HG03460 (cell line): ENCODE data around the gene TMEM135.
"Not testable (repeated sequence)": the region's sequence is repeated elsewhere in the genome, so short reads cannot be mapped to it uniquely, and the experiment has no call there.

ENCODE experiments used
- ATAC-seq: cut with Tn5 transposase; IDR thresholded peaks from one replicate; pipeline ENCODE4 v1.9.1; 2021; ENCODE audit not compliant: unreplicated experiment

TMEM135 gene

GRCh38 chr11:87254562-87254961 lies 216.8 kb downstream of the TMEM135 start:
- no peak for ATAC-seq

- no peak for ATAC-seq
Observed at GRCh38 chr11:87255589-87255988, 217.9 kb downstream of the TMEM135 start.

- ATAC-seq, result no peak
Observed at GRCh38 chr11:87256694-87257340, 219.1 kb downstream of the TMEM135 start.

GRCh38 chr11:87258171-87258833 lies 220.6 kb downstream of the TMEM135 start:
- ATAC-seq, result no peak

GRCh38 chr11:87259736-87260135 lies 222.0 kb downstream of the TMEM135 start:
- ATAC-seq, result no peak

- no peak for ATAC-seq
Observed at GRCh38 chr11:87260811-87261210, 223.1 kb downstream of the TMEM135 start.

GRCh38 chr11:87263264-87263838 lies 225.6 kb downstream of the TMEM135 start:
- ATAC-seq, result no peak

- no peak for ATAC-seq
Observed at GRCh38 chr11:87263979-87264378, 226.2 kb downstream of the TMEM135 start.

GRCh38 chr11:87265132-87265531 lies 227.4 kb downstream of the TMEM135 start:
- ATAC-seq, result no peak

- ATAC-seq, result no peak
Observed at GRCh38 chr11:87265979-87266378, 228.2 kb downstream of the TMEM135 start.

- ATAC-seq, result no peak
Observed at GRCh38 chr11:87266751-87267150, 229.0 kb downstream of the TMEM135 start.

- ATAC-seq, result not testable (repeated sequence)
Observed at GRCh38 chr11:87271951-87272350, 234.2 kb downstream of the TMEM135 start.

GRCh38 chr11:87275176-87275575 lies 237.4 kb downstream of the TMEM135 start:
- no peak for ATAC-seq

- ATAC-seq, result no peak
Observed at GRCh38 chr11:87280143-87280542, 242.4 kb downstream of the TMEM135 start.

- no peak for ATAC-seq
Observed at GRCh38 chr11:87281496-87281895, 243.8 kb downstream of the TMEM135 start.

- no peak for ATAC-seq
Observed at GRCh38 chr11:87284306-87284705, 246.6 kb downstream of the TMEM135 start.

GRCh38 chr11:87285674-87286073 lies 247.9 kb downstream of the TMEM135 start:
- not testable (repeated sequence) for ATAC-seq

GRCh38 chr11:87286338-87286737 lies 248.6 kb downstream of the TMEM135 start:
- ATAC-seq, result no peak

- no peak for ATAC-seq
Observed at GRCh38 chr11:87290304-87290922, 252.7 kb downstream of the TMEM135 start.

GRCh38 chr11:87292598-87292997 lies 254.9 kb downstream of the TMEM135 start:
- ATAC-seq, result no peak

- no peak for ATAC-seq
Observed at GRCh38 chr11:87295237-87295636, 257.5 kb downstream of the TMEM135 start.

GRCh38 chr11:87296627-87297026 lies 258.9 kb downstream of the TMEM135 start:
- ATAC-seq, result no peak
